ENCODE results near the gene C20orf144. TPM values are rescaled to one million over a fixed set of nuclear protein-coding genes. Genes with fewer than 3 reads are reported as not detected.

The C20orf144 gene
- total and polyA plus RNA-seq, 9 of the 15 experiments (the other 6 are each of a cell fraction or from before 2014, with no cell fraction given): 0.04 to 0.23 (median 0.11) TPM; not detected in 2

DNA sequence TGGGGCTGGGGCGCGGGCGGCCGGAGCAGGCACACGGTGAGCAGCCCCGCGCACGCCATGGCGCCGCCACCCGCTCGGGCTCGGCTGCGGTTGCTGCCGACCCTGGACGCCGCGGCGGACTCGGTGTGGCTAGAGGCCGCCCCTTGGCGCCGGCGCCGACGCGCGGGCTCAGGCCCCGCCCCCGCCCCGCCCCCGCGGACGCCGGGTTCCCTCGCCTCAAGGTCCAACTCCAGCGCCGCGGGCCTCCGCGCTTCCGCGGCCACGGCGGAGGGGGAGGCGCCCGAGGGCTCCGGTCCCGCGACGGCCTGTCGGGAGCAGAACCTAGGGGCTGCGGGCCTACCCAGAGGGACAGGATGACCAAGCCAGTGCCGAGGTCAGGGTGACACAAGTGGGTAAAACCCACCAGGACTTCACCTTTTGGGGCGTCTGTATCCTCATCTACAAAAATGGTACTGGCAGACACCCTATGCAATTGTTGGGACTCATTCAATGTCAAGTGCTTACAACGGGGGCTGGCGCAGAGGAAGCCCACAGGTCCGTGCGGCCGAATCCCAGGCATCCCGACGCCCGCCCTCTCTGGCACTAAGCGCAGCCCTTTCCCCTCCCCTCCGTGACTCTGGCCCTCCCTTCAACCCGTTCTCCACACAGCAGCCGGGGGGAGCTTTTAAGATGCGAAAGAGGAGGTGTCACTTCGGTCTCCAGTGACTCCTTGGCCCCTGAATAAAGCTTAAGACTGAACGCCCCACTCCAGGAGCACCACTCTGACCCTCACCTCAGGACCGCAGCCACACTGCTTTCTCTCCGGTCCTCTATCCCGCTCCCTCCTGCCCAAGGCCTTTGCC is 12.4 kb downstream of the C20orf144 start, which contains the start of gene NECAB3 (continued):
- TF ChIP-seq YY1 (IDR thresholded peaks at IDR 0.05; ENCODE audit: borderline replicate concordance in 1 of 3, control insufficient read depth in 1 of 3, extremely low read depth in 1 of 3, insufficient read depth in 3 of 3, insufficient read length in 1 of 3, insufficient replicate concordance in 2 of 3, low read depth in 1 of 3, low read length in 2 of 3): peak; percentile 17 to 83 (median 75)
- peak; percentile 81 for TF ChIP-seq POLR2G (IDR thresholded peaks at IDR 0.05; ENCODE audit: low read depth, low read length)
- TF ChIP-seq SMAD3 (CRISPR knock-in tag; conservative IDR thresholded peaks at IDR 0.05): no peak
- TF ChIP-seq, protein P1, sequence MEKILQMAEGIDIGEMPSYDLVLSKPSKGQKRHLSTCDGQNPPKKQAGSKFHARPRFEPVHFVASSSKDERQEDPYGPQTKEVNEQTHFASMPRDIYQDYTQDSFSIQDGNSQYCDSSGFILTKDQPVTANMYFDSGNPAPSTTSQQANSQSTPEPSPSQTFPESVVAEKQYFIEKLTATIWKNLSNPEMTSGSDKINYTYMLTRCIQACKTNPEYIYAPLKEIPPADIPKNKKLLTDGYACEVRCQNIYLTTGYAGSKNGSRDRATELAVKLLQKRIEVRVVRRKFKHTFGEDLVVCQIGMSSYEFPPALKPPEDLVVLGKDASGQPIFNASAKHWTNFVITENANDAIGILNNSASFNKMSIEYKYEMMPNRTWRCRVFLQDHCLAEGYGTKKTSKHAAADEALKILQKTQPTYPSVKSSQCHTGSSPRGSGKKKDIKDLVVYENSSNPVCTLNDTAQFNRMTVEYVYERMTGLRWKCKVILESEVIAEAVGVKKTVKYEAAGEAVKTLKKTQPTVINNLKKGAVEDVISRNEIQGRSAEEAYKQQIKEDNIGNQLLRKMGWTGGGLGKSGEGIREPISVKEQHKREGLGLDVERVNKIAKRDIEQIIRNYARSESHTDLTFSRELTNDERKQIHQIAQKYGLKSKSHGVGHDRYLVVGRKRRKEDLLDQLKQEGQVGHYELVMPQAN (IDR thresholded peaks at IDR 0.05; ENCODE audit: borderline replicate concordance): no peak
- TF ChIP-seq CBX5 (IDR thresholded peaks at IDR 0.05; ENCODE audit: borderline replicate concordance, low read depth): no peak
- TF ChIP-seq U2AF2 (optimal IDR thresholded peaks at IDR 0.05; ENCODE audit: low read depth, low read length): no peak
- TF ChIP-seq EWSR1 (IDR thresholded peaks at IDR 0.05; ENCODE audit: borderline replicate concordance, low read depth, partially characterized antibody): no peak
- TF ChIP-seq, protein P2, sequence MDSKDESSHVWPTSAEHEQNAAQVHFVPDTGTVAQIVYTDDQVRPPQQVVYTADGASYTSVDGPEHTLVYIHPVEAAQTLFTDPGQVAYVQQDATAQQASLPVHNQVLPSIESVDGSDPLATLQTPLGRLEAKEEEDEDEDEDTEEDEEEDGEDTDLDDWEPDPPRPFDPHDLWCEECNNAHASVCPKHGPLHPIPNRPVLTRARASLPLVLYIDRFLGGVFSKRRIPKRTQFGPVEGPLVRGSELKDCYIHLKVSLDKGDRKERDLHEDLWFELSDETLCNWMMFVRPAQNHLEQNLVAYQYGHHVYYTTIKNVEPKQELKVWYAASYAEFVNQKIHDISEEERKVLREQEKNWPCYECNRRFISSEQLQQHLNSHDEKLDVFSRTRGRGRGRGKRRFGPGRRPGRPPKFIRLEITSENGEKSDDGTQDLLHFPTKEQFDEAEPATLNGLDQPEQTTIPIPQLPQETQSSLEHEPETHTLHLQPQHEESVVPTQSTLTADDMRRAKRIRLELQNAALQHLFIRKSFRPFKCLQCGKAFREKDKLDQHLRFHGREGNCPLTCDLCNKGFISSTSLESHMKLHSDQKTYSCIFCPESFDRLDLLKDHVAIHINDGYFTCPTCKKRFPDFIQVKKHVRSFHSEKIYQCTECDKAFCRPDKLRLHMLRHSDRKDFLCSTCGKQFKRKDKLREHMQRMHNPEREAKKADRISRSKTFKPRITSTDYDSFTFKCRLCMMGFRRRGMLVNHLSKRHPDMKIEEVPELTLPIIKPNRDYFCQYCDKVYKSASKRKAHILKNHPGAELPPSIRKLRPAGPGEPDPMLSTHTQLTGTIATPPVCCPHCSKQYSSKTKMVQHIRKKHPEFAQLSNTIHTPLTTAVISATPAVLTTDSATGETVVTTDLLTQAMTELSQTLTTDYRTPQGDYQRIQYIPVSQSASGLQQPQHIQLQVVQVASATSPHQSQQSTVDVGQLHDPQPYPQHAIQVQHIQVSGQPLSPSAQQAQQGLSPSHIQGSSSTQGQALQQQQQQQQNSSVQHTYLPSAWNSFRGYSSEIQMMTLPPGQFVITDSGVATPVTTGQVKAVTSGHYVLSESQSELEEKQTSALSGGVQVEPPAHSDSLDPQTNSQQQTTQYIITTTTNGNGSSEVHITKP (IDR thresholded peaks at IDR 0.05; ENCODE audit: partially characterized antibody): no peak
- 0 out of 2 replicates have a peak, but pooled peaks have one; percentile 2 for TF ChIP-seq JUND (IDR thresholded peaks at IDR 0.05; ENCODE audit: borderline replicate concordance, low read depth, low read length)
- no peak for TF ChIP-seq JUND (tag; IDR thresholded peaks at IDR 0.05; ENCODE audit: borderline replicate concordance, low read depth, low read length)
- TF ChIP-seq ZNF445 (CRISPR knock-in tag; IDR thresholded peaks at IDR 0.05; ENCODE audit: low read depth): no peak
- TF ChIP-seq, protein P3, sequence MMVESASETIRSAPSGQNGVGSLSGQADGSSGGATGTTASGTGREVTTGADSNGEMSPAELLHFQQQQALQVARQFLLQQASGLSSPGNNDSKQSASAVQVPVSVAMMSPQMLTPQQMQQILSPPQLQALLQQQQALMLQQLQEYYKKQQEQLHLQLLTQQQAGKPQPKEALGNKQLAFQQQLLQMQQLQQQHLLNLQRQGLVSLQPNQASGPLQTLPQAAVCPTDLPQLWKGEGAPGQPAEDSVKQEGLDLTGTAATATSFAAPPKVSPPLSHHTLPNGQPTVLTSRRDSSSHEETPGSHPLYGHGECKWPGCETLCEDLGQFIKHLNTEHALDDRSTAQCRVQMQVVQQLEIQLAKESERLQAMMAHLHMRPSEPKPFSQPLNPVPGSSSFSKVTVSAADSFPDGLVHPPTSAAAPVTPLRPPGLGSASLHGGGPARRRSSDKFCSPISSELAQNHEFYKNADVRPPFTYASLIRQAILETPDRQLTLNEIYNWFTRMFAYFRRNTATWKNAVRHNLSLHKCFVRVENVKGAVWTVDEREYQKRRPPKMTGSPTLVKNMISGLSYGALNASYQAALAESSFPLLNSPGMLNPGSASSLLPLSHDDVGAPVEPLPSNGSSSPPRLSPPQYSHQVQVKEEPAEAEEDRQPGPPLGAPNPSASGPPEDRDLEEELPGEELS (CRISPR knock-in tag; IDR thresholded peaks at IDR 0.05; ENCODE audit: borderline replicate concordance): no peak
- no peak for TF ChIP-seq BHLHE40 (IDR thresholded peaks at IDR 0.05; ENCODE audit: low read length)
- 0 out of 2 replicates have a peak, but pooled peaks have one; percentile 24 for TF ChIP-seq GABPB1 (CRISPR knock-in tag; IDR thresholded peaks at IDR 0.05)
- no peak for TF ChIP-seq ZZZ3 (IDR thresholded peaks at IDR 0.05)
- no peak for TF ChIP-seq ZNF354B (CRISPR knock-in tag; IDR thresholded peaks at IDR 0.05)
- no peak for TF ChIP-seq ETV6 (IDR thresholded peaks at IDR 0.05; ENCODE audit: borderline replicate concordance in 1 of 2, low read depth in 2 of 2, low read length in 1 of 2)
- TF ChIP-seq ETV6 (CRISPR knock-in tag; IDR thresholded peaks at IDR 0.05; ENCODE audit: borderline replicate concordance): no peak
- peak; percentile 55 for TF ChIP-seq SMAD4 (CRISPR knock-in tag; conservative IDR thresholded peaks at IDR 0.05)

Measured in K562 (cell line).